Esophagus muscularis mucosa (tissue), 4 donors: ENCODE results near the gene CARS1. TPM values are rescaled to one million over a fixed set of nuclear protein-coding genes. Genes with fewer than 3 reads are reported as not detected.

ENCODE experiments used
- DNase-seq: peaks from one replicate; pipeline ENCODE4 v3.0.0-alpha.2; 2017; ENCODE audit errors: extremely low spot score
- H3K27ac ChIP-seq, 4 donors: fragments of 200-600 bp; sonication (generic); replicated peaks in 1 of 4; 1 replicate in 3 of 4; 2 replicates in 1 of 4; pipeline ENCODE4 v1.5.1; 2016 to 2019; ENCODE audit warnings: mild to moderate bottlenecking in 1 of 4
- H3K27me3 ChIP-seq, 4 donors: fragments of 200-600 bp; sonication (generic); one replicate each; pipeline versions ENCODE4 v1.5.1 to v1.6.0; 2016 to 2019
- H3K36me3 ChIP-seq, 4 donors: fragments of 200-600 bp; sonication (generic); one replicate each; pipeline ENCODE4 v1.5.1; 2016 to 2019
- H3K4me1 ChIP-seq, 4 donors: fragments of 200-600 bp; sonication (generic); one replicate each; pipeline ENCODE4 v1.5.1; 2016 to 2019
- H3K4me3 ChIP-seq, 4 donors: fragments of 200-600 bp; sonication (generic); 1 replicate in 2 of 4; 2 replicates in 2 of 4; pipeline ENCODE4 v1.5.1; 2016 to 2019; ENCODE audit warnings: mild to moderate bottlenecking in 4 of 4, moderate library complexity in 1 of 4
- H3K9me3 ChIP-seq, 4 donors: fragments of 200-600 bp; sonication (generic); 1 replicate in 3 of 4; 2 replicates in 1 of 4; pipeline ENCODE4 v1.5.1; 2016 to 2019
- EP300 ChIP-seq: sonication (generic); formaldehyde crosslinking; IDR thresholded peaks from one replicate; pipeline ENCODE4 v1.6.1; 2017; ENCODE audit warnings: antibody characterized with exemption
- POLR2A ChIP-seq: fragments of 450-650 bp; IDR thresholded peaks from one replicate; pipeline ENCODE4 v1.6.1; 2017; ENCODE audit warnings: antibody characterized with exemption, moderate library complexity, mild to moderate bottlenecking, low read depth
- POLR2AphosphoS5 ChIP-seq, 2 donors: sonication (generic); formaldehyde crosslinking; IDR thresholded peaks; one replicate each; pipeline ENCODE4 v1.6.1; 2017; ENCODE audit warnings: antibody characterized with exemption in 2 of 2
- WGBS: methylation state at CpG from one replicate; pipeline ENCODE4 v1.1.5; 2018; 5-methylcytosine and 5-hydroxymethylcytosine counted together
- intact Hi-C: fragments of 100-400 bp; cut with DNase I; formaldehyde crosslinking; loops from one replicate; pipeline ENCODE4 v1.15.1; 2023
- total RNA-seq, 4 donors: library from RNA; depleted of rRNA; stranded (reverse); fragments of >200 nt; gene quantifications; one replicate each; pipeline versions ENCODE4 v1.1.0 to v1.2.1, GENCODE V29; 2016
- TF ChIP-seq, protein P1 (sequence below), 3 experiments: fragments of 200-600 bp in 2 of 3; fragments of 450-650 bp in 1 of 3; sonication (generic) in 2 of 3; IDR thresholded peaks; one replicate each; pipeline ENCODE4 v1.5.1; 2017 to 2019; ENCODE audit warnings: antibody characterized with exemption in 3 of 3, mild to moderate bottlenecking in 2 of 3, moderate library complexity in 1 of 3

CARS1 gene
- 10 to 100 TPM; 30.3 to 35.6 (median 34.9) TPM for total RNA-seq

DNA sequence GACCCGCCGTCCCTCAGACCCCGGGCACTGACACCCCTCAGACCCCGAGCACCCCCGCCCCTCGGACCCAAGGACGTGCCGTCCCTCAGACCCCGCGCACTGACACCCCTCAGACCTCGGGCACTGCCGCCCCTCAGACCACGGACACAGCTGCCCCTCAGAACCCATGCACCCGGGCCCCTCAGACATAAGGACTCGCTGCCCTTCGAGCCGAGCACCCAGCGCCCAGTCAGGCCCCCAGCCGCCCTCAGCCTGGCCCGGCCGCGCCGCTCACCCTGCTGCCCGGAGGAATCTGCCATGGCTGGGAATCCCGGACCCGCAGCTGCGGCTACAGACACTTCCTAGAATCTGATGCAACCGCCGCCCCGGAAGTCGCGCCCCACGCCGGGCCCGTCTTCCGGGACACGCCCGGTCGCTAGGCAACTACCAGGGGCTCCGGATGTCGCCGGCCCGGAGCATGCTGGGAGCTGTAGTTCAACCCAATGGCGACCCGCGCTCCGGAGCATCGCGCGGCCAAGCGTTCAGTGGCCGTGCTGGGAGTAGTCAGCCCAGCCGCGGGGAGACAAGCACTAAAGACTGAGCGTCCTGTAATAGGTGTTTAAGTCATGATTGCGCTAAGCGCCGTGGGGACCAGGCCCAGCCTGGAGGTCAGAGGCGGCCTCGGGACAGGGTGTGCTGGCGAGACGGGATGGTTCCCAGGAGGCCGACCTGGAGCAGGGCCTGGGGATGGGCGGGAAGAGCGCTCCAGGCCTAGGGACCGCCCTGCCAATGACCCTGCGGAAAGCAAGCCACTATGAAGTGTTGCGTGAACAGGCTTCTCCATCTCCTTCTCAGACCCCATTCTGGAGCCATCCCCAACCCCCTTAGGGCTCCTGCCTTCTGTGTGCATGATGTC, at the start of gene CARS1:
Gene CARS1, minus strand, starts transcription at position 355 of the 895 bp plus-strand sequence. Its CDS starts 56 bp downstream, at position 299.
- Histone ChIP-seq H3K27me3 (no peaks in the 10 kb centered on the region), H3K27ac (peak within 1 kb of the TSS; percentile 82 to 95 (median 90)), H3K36me3 (peaks cover 0 to 16% (median 11%) of the 10 kb centered on the region in 4 donors), H3K4me3 (peak within 1 kb of the TSS; percentile 95 to 99 (median 97)), H3K4me1 (peaks cover 24 to 54% (median 50%) of the 10 kb centered on the region in 4 donors), H3K9me3 (no peaks in the 10 kb centered on the region)
- TF ChIP-seq, protein P1, sequence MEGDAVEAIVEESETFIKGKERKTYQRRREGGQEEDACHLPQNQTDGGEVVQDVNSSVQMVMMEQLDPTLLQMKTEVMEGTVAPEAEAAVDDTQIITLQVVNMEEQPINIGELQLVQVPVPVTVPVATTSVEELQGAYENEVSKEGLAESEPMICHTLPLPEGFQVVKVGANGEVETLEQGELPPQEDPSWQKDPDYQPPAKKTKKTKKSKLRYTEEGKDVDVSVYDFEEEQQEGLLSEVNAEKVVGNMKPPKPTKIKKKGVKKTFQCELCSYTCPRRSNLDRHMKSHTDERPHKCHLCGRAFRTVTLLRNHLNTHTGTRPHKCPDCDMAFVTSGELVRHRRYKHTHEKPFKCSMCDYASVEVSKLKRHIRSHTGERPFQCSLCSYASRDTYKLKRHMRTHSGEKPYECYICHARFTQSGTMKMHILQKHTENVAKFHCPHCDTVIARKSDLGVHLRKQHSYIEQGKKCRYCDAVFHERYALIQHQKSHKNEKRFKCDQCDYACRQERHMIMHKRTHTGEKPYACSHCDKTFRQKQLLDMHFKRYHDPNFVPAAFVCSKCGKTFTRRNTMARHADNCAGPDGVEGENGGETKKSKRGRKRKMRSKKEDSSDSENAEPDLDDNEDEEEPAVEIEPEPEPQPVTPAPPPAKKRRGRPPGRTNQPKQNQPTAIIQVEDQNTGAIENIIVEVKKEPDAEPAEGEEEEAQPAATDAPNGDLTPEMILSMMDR (IDR thresholded peaks at IDR 0.05), result peak in 1 of 3 experiments; percentile 17
- peak; percentile 60 for TF ChIP-seq POLR2A
- peak; percentile 83 to 92 for TF ChIP-seq POLR2AphosphoS5 (IDR thresholded peaks at IDR 0.05)
- TF ChIP-seq EP300, result peak; percentile 72
- DNase-seq, result peak; percentile 99
- intact Hi-C loops, result no loop called here
- WGBS, result 1% methylated on average over 23 of the region's 68 CpGs

DNA sequence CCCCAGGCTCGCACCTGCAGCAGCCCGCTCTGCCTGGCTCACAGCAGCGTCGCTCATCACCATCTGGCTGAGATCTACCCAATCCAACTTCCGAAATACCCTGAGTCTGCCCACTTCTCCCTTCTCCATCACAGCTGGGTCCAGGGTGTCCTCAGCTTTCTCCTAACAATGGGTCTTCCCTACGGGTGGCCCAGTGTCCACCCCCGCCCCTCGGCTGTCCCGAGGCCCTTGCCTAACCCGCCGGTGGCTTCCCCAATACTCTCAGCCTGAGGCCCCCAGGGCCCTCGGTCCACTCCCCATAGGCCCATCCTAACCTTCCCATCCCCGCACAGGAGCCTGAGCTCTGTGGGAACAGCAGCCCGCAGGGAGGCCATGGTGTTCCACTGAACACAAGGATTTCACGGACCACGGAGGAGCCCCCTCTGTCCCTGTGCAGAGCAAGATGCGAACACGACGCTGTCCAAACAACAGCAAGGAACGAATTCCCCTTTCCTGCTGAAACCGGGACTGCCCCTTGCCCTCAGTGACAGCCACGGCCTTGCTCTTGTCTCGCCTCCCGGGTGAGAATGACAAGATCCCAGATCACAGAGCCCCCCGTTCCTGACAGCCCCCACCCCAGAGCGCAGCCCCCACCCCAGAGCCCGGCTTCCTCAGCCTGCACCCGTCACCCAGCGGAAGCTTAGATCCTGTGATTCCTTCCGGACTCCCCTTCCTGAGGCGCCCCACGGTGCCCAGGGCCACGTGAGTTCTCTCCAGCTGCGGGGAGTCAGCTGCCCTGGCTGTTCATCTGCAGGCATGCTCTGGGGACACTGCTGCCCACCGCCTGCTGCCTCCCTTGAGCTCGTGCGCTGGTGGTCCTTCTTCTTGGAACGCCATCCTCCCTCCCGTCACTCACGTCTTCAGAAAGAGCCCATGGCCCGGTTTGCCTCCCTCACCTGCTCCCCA, 48.8 kb upstream of the CARS1 start:
- Histone ChIP-seq H3K4me3 (no peak overlapping the region), H3K36me3 (peaks cover 16 to 87% (median 76%) of the 10 kb centered on the region in 4 donors), H3K27me3 (no peaks in the 10 kb centered on the region), H3K9me3 (no peaks in the 10 kb centered on the region), H3K27ac (no peak overlapping the region), H3K4me1 (peaks cover 0 to 12% (median 4%) of the 10 kb centered on the region in 4 donors)
- 87% methylated on average over 41 of the region's 41 CpGs for WGBS
- DNase-seq, result no peak
- TF ChIP-seq POLR2A (no peak), POLR2AphosphoS5 (IDR thresholded peaks at IDR 0.05) (no peak), EP300 (no peak)
- TF ChIP-seq, protein P1 (IDR thresholded peaks at IDR 0.05), result no peak
- intact Hi-C loops, result loop anchor here (5.0 kb wide), 1 partner anchor 111 kb away; the partner anchor contains the start of gene MRGPRG

GRCh38 chr11:3104961-3105790, 48.0 kb upstream of the CARS1 start:
- Histone ChIP-seq H3K4me1 (peaks cover 0 to 12% (median 7%) of the 10 kb centered on the region in 4 donors), H3K27ac (no peak overlapping the region), H3K27me3 (no peaks in the 10 kb centered on the region), H3K9me3 (no peaks in the 10 kb centered on the region), H3K36me3 (peaks cover 19 to 91% (median 80%) of the 10 kb centered on the region in 4 donors), H3K4me3 (no peak overlapping the region)
- DNase-seq, result no peak
- WGBS, result 96% methylated on average over 22 of the region's 23 CpGs
- no peak for TF ChIP-seq POLR2A
- no peak for TF ChIP-seq EP300
- TF ChIP-seq POLR2AphosphoS5 (IDR thresholded peaks at IDR 0.05), result no peak
- TF ChIP-seq, protein P1 (IDR thresholded peaks at IDR 0.05), result no peak
- intact Hi-C loops, result loop anchor here (5.0 kb wide), 1 partner anchor 112 kb away; the partner anchor contains the start of gene MRGPRG
